IMR-90 (cell line): ENCODE results near the gene RYR2. TPM values are rescaled to one million over a fixed set of nuclear protein-coding genes. Genes with fewer than 3 reads are reported as not detected.
A peak's percentile ranks its signal among the peaks of the same experiment; 100 is the strongest.

Source experiments
- ATAC-seq: fragments of 200-7000 bp; cut with Tn5 transposase; 2 replicates; pipeline ENCODE4 v1.9.1; 2020; ENCODE audit warnings: low read depth, mild to moderate bottlenecking, moderate library complexity
- BruUV-seq: library from RNA; stranded (reverse); fragments of 400-500 nt; replicated peaks from 2 replicates; lab custom pipeline; 2021; lab: Mats Ljungman, UMichigan
- CTCF ChIA-PET: fragments of 300-600 bp; formaldehyde crosslinking; extraction: SDS; loops from one replicate; lab custom pipeline; 2021; ENCODE audit warnings: antibody characterized with exemption; lab: Yijun Ruan, JAX
- POLR2A ChIA-PET: fragments of 300-600 bp; sonication (Branson Sonifier 250); formaldehyde crosslinking; loops from one replicate; lab custom pipeline; 2022; ENCODE audit warnings: antibody characterized with exemption; ENCODE audit not compliant: unreplicated experiment; lab: Charles Lee
- DNase-seq: peaks from one replicate; pipeline ENCODE4 v3.0.0; 2013
- H2AFZ ChIP-seq: replicated peaks from 2 replicates; pipeline ENCODE3; 2013; ENCODE audit warnings: low read length, mild to moderate bottlenecking; ENCODE audit not compliant: poor library complexity
- H2AK5ac ChIP-seq: 2 replicates; pipeline ENCODE4 v1.6.1; 2013; ENCODE audit warnings: low read depth, low read length, inconsistent platforms
- H2AK9ac ChIP-seq: replicated peaks from 2 replicates; pipeline ENCODE3; 2013; ENCODE audit warnings: mild to moderate bottlenecking, low read depth, low read length, moderate library complexity; ENCODE audit not compliant: poor library complexity
- H2BK120ac ChIP-seq: 2 replicates; pipeline ENCODE4 v1.6.1; 2013; ENCODE audit warnings: low read depth, low read length, inconsistent platforms
- H2BK15ac ChIP-seq: 3 replicates; pipeline ENCODE4 v1.6.1; 2013; ENCODE audit warnings: low read depth, low read length, inconsistent platforms
- H2BK20ac ChIP-seq: 2 replicates; pipeline ENCODE4 v1.6.1; 2013; ENCODE audit warnings: low read depth, mild to moderate bottlenecking, inconsistent platforms, low read length, moderate library complexity
- H2BK5ac ChIP-seq: 2 replicates; pipeline ENCODE4 v1.6.1; 2013; ENCODE audit warnings: mild to moderate bottlenecking, low read depth, low read length, inconsistent platforms; ENCODE audit not compliant: poor library complexity, severe bottlenecking
- H3K14ac ChIP-seq: replicated peaks from 2 replicates; pipeline ENCODE4 v1.6.1; 2013; ENCODE audit warnings: low read depth, low read length, inconsistent platforms
- H3K18ac ChIP-seq: 2 replicates; pipeline ENCODE4 v1.6.1; 2013; ENCODE audit warnings: low read depth, low read length, control low read depth
- H3K23ac ChIP-seq: 2 replicates; pipeline ENCODE4 v1.6.1; 2013; ENCODE audit warnings: low read depth, low read length, inconsistent platforms
- H3K27ac ChIP-seq: 2 replicates; pipeline ENCODE4 v1.5.1; 2013; ENCODE audit warnings: mild to moderate bottlenecking, control low read depth, low read length; ENCODE audit not compliant: insufficient read depth
- H3K27me3 ChIP-seq: 2 replicates; pipeline ENCODE4 v1.6.1; 2013; ENCODE audit warnings: low read length; ENCODE audit not compliant: control insufficient read depth, insufficient read depth
- H3K36me3 ChIP-seq: 2 replicates; pipeline ENCODE4 v1.6.1; 2013; ENCODE audit warnings: low read length, mixed read lengths; ENCODE audit not compliant: control insufficient read depth, insufficient read depth
- H3K4ac ChIP-seq: 2 replicates; pipeline ENCODE4 v1.6.1; 2013; ENCODE audit warnings: low read depth, low read length, inconsistent platforms
- H3K4me1 ChIP-seq: 2 replicates; pipeline ENCODE4 v1.6.1; 2013; ENCODE audit warnings: low read length, mixed read lengths; ENCODE audit not compliant: control insufficient read depth, insufficient read depth
- H3K4me2 ChIP-seq: 2 replicates; pipeline ENCODE4 v1.6.1; 2013; ENCODE audit warnings: low read depth, mild to moderate bottlenecking, control low read depth, low read length, moderate library complexity
- H3K4me3 ChIP-seq: 2 replicates; pipeline ENCODE4 v1.5.1; 2013; ENCODE audit warnings: low read depth, mild to moderate bottlenecking, control low read depth, low read length, moderate library complexity; ENCODE audit not compliant: insufficient read depth
- H3K56ac ChIP-seq: 2 replicates; pipeline ENCODE4 v1.6.1; 2013; ENCODE audit warnings: low read length, inconsistent platforms; ENCODE audit not compliant: insufficient read depth; ENCODE audit errors: extremely low read depth
- H3K79me1 ChIP-seq, 2 experiments: 2 replicates each; pipeline ENCODE4 v1.6.1; 2013; ENCODE audit warnings: low read length in 2 of 2, inconsistent platforms in 1 of 2, low read depth in 1 of 2
- H3K9ac ChIP-seq: 2 replicates; pipeline ENCODE4 v1.6.1; 2013; ENCODE audit warnings: low read depth, low read length, control low read depth
- H3K9me1 ChIP-seq: 2 replicates; pipeline ENCODE4 v1.6.1; 2013; ENCODE audit warnings: low read length, inconsistent platforms; ENCODE audit not compliant: insufficient read depth
- H3K9me3 ChIP-seq: 2 replicates; pipeline ENCODE4 v1.6.1; 2013; ENCODE audit warnings: low read length; ENCODE audit not compliant: control insufficient read depth, insufficient read depth
- H4K20me1 ChIP-seq: 2 replicates; pipeline ENCODE4 v1.6.1; 2013; ENCODE audit warnings: low read length, inconsistent platforms; ENCODE audit not compliant: insufficient read depth
- H4K5ac ChIP-seq: 2 replicates; pipeline ENCODE4 v1.6.1; 2013; ENCODE audit warnings: mild to moderate bottlenecking, low read depth, low read length, control low read depth
- H4K8ac ChIP-seq, 2 experiments: 2 replicates each; pipeline ENCODE4 v1.6.1; 2013; ENCODE audit warnings: low read depth in 2 of 2, low read length in 2 of 2, control low read depth in 1 of 2, inconsistent platforms in 1 of 2
- H4K91ac ChIP-seq: 2 replicates; pipeline ENCODE4 v1.6.1; 2013; ENCODE audit warnings: low read depth, low read length, inconsistent platforms; ENCODE audit not compliant: insufficient read depth
- CEBPB ChIP-seq: IDR thresholded peaks from 2 replicates; pipeline ENCODE4 v1.6.1; 2012; ENCODE audit warnings: low read depth, low read length, improper control_type of control experiment
- CTCF ChIP-seq: conservative IDR thresholded peaks from 2 replicates; pipeline ENCODE4 v1.5.1; 2012; ENCODE audit warnings: mild to moderate bottlenecking, low read depth, low read length, improper control_type of control experiment
- POLR2A ChIP-seq: IDR thresholded peaks from 2 replicates; pipeline ENCODE4 v1.6.1; 2012; ENCODE audit warnings: mild to moderate bottlenecking, low read depth, low read length
- RAD21 ChIP-seq: IDR thresholded peaks from 2 replicates; pipeline ENCODE4 v1.6.1; 2012; ENCODE audit warnings: low read length, improper control_type of control experiment
- SMC3 ChIP-seq: fragments of 150-350 bp; IDR thresholded peaks from 2 replicates; pipeline ENCODE4 v1.6.1; 2016; ENCODE audit warnings: low read depth, mild to moderate bottlenecking, antibody characterized with exemption, low read length, moderate library complexity
- WGBS, 2 experiments: methylation state at CpG; one replicate each; pipeline versions ENCODE4 v1.1.5 to v1.1.7; 2013; ENCODE audit warnings: missing lambda C conversion rate in 2 of 2; ENCODE audit not compliant: insufficient read length in 1 of 2; ENCODE audit errors: extremely low coverage in 2 of 2; 5-methylcytosine and 5-hydroxymethylcytosine counted together
- dilution Hi-C: fragments of 300-500 bp; cut with HindIII; formaldehyde crosslinking; loops from one replicate; pipeline ENCODE4 v1.14.3; 2018; ENCODE audit warnings: low sequenced_read_pairs; ENCODE audit not compliant: unreplicated experiment
- in situ Hi-C: fragments of 300-500 bp; cut with MboI; formaldehyde crosslinking; loops from 3 replicates; pipeline ENCODE4 v1.14.3; 2019; ENCODE audit warnings: low sequenced_read_pairs, inconsistent platforms, mixed read lengths
- intact Hi-C: fragments of 100-400 bp; cut with micrococcal nuclease; formaldehyde crosslinking; loops from 2 replicates; pipeline ENCODE4 v1.10.0; 2022
- polyA plus RNA-seq, 3 experiments: library from polyadenylated mRNA; depleted of rRNA; stranded (reverse); fragments of >200 nt; gene quantifications; 2 replicates each; pipeline ENCODE4 v1.2.3, GENCODE V29; 2012; ENCODE audit warnings: low replicate concordance in 1 of 3
- total RNA-seq: library from RNA; depleted of rRNA; stranded (reverse); fragments of >200 nt; gene quantifications from 2 replicates; pipeline ENCODE4 v1.2.3, GENCODE V29; 2012
- TF ChIP-seq, protein P1 (sequence below): fragments of 150-350 bp; IDR thresholded peaks from 2 replicates; pipeline ENCODE4 v1.6.1; 2016; ENCODE audit warnings: low read depth, mild to moderate bottlenecking, low read length, moderate library complexity, borderline replicate concordance

Gene RYR2
- total and polyA plus RNA-seq, 2 of the 4 experiments (the other 2 are of a cell fraction) = not detected

- Histone ChIP-seq H2BK5ac (no peak overlapping the region), H3K14ac (no peak overlapping the region), H3K4me2 (no peak overlapping the region), H2BK120ac (no peak overlapping the region), H3K4me1 (no peaks in the 10 kb centered on the region), H3K9me1 (no peaks in the 10 kb centered on the region), H4K8ac (no peak overlapping the region), H2BK20ac (no peak overlapping the region), H3K27me3 (no peaks in the 10 kb centered on the region), H4K20me1 (no peaks in the 10 kb centered on the region), H2AFZ (no peak overlapping the region), H3K79me1 (no peaks in the 10 kb centered on the region), H2AK9ac (no peak overlapping the region), H4K5ac (no peak overlapping the region), H3K56ac (no peak overlapping the region), H3K9ac (no peak overlapping the region), H2BK15ac (no peak overlapping the region), H3K9me3 (no peaks in the 10 kb centered on the region), H2AK5ac (no peak overlapping the region), H3K4ac (no peak overlapping the region), H3K36me3 (no peaks in the 10 kb centered on the region), H3K4me3 (no peak overlapping the region), H4K91ac (no peak overlapping the region), H3K18ac (no peak overlapping the region), H3K27ac (no peak overlapping the region), H3K23ac (no peak overlapping the region)
- WGBS, 2 experiments = no CpG with 5 or more reads among the region's 6 CpGs
- intact Hi-C loops = loop anchor here (1.0 to 10.0 kb wide), 3 partner anchors 563 to 1101 kb away; no protein-coding TSS in a partner anchor
- dilution Hi-C loops = no loop called here
- DNase-seq = peak; percentile 35
- ChIA-PET POLR2A (no interaction called here), CTCF (interaction anchor here (0.5 to 1.5 kb wide), 8 partner anchors 12 to 1994 kb away, joined by 3 to 12 read pairs (median 3); no protein-coding TSS in a partner anchor)
- BruUV-seq = no TSS peak
- in situ Hi-C loops = no loop called here
- ATAC-seq = peak; percentile 71
- TF ChIP-seq, protein P1, sequence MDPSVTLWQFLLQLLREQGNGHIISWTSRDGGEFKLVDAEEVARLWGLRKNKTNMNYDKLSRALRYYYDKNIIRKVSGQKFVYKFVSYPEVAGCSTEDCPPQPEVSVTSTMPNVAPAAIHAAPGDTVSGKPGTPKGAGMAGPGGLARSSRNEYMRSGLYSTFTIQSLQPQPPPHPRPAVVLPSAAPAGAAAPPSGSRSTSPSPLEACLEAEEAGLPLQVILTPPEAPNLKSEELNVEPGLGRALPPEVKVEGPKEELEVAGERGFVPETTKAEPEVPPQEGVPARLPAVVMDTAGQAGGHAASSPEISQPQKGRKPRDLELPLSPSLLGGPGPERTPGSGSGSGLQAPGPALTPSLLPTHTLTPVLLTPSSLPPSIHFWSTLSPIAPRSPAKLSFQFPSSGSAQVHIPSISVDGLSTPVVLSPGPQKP = no peak
- TF ChIP-seq RAD21 (peak; percentile 69), SMC3 (peak; percentile 63), CTCF (peak; percentile 63), POLR2A (no peak), CEBPB (no peak)
Measured at GRCh38 chr1:237851210-237851845, 809.3 kb downstream of the RYR2 start.
